Smooth muscle cell (in vitro differentiated cells): ENCODE measurements around the gene TSPAN3. TPM values are rescaled to one million over a fixed set of nuclear protein-coding genes. Genes with fewer than 3 reads are reported as not detected.
A peak's percentile ranks its signal among the peaks of the same experiment; 100 is the strongest.

Experiments
- DNase-seq: peaks from one replicate; lab custom pipeline; 2025; ENCODE audit not compliant: unreplicated experiment; lab: John Stamatoyannopoulos, UW
- H2AFZ ChIP-seq: fragments of 200-600 bp; sonication (generic); 2 replicates; pipeline ENCODE4 v1.6.0; 2016; ENCODE audit warnings: antibody characterized with exemption, low read depth, mild to moderate bottlenecking
- H3F3A ChIP-seq: fragments of 200-600 bp; sonication (generic); 2 replicates; pipeline ENCODE4 v1.6.0; 2017; ENCODE audit warnings: antibody characterized with exemption, low read depth
- H3K27ac ChIP-seq: fragments of 200-600 bp; sonication (generic); 2 replicates; pipeline ENCODE4 v1.5.1; 2016; ENCODE audit warnings: low read depth, mild to moderate bottlenecking
- H3K27me3 ChIP-seq: fragments of 200-600 bp; sonication (generic); 2 replicates; pipeline ENCODE4 v1.6.1; 2016; ENCODE audit warnings: low read depth, mild to moderate bottlenecking
- H3K36me3 ChIP-seq: fragments of 200-600 bp; sonication (generic); 2 replicates; pipeline ENCODE4 v1.5.1; 2016; ENCODE audit warnings: low read depth
- H3K4me1 ChIP-seq: fragments of 200-600 bp; sonication (generic); 2 replicates; pipeline ENCODE4 v1.5.1; 2016; ENCODE audit warnings: low read depth
- H3K4me2 ChIP-seq: fragments of 200-600 bp; sonication (generic); 2 replicates; pipeline ENCODE4 v1.6.0; 2016; ENCODE audit warnings: mild to moderate bottlenecking
- H3K4me3 ChIP-seq: fragments of 200-600 bp; sonication (generic); 2 replicates; pipeline ENCODE4 v1.5.1; 2016; ENCODE audit warnings: mild to moderate bottlenecking
- H3K79me2 ChIP-seq: fragments of 200-600 bp; sonication (generic); 2 replicates; pipeline ENCODE4 v1.6.0; 2016; ENCODE audit warnings: low read depth, mild to moderate bottlenecking
- H3K9ac ChIP-seq: fragments of 200-600 bp; sonication (generic); 2 replicates; pipeline ENCODE4 v1.6.0; 2016; ENCODE audit warnings: low read depth
- H3K9me3 ChIP-seq: fragments of 200-600 bp; sonication (generic); replicated peaks from 2 replicates; pipeline ENCODE4 v1.5.1; 2016; ENCODE audit warnings: low read depth
- H4K20me1 ChIP-seq: fragments of 200-600 bp; sonication (generic); 2 replicates; pipeline ENCODE4 v1.6.0; 2016; ENCODE audit warnings: low read depth
- WGBS: methylation state at CpG from one replicate; pipeline ENCODE4 v1.1.7; 2016; ENCODE audit warnings: low lambda C conversion rate; 5-methylcytosine and 5-hydroxymethylcytosine counted together
- polyA plus RNA-seq: library from polyadenylated mRNA; unstranded; fragments of >200 nt; fragmentation: Nextera tagmentation; extraction: Ambion mirVana; gene quantifications from 2 replicates; pipeline ENCODE4 v1.2.1, GENCODE V29; 2016
- total RNA-seq: library from RNA; depleted of rRNA; stranded (reverse); fragments of >200 nt; gene quantifications from 2 replicates; pipeline ENCODE4 v1.2.3, GENCODE V29; 2014
- TF ChIP-seq, protein P1 (sequence below): fragments of 200-600 bp; sonication (generic); IDR thresholded peaks from 2 replicates; pipeline ENCODE4 v1.5.1; 2017; ENCODE audit warnings: borderline replicate concordance, mild to moderate bottlenecking, antibody characterized with exemption; ENCODE audit not compliant: insufficient read depth, poor library complexity, severe bottlenecking

Gene TSPAN3
- total and polyA plus RNA-seq, 2 experiments from 2014 or later = 257 to 276 TPM

DNA sequence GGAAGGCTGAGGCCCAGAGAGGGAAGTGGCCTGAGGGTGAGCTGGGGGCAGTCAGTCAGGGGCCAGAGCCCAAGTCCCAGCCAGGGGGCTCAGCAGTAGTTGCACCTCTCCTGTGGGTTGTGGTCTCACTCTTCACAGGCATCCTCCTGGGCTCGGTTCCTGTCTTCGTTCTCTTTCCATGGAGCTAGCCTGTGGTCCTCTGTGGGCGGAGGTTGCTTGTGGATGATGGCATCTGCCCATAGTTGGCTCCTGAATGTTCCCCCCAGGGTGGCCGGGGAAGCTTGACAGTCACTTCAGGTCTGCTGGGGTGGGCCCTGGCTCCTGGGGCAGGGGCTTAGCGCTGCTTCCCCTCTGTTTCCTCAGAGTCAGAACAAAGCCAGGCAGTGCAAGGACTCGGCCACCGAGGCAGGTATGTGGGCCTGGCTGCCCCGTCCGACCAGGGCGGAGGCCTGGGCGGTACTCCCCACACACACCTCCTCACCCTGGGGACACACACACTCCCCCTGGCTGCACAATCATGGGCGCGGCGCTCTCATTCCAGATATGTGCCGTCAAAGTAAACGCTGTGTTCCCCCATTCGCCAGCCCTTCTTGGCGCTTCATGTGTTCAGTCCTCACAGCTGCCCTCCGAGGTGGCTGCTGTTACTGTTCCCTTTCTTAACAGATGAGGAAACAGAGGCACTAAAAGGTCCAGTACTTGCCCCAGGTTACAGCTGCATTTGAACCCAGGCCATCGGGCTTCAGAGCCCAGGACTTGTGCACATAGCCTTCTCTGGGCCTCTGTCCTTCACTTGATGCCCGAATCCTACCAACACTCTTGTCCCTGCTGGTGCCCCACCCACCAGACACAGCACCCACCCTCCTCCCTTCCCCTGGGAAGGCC is 41.5 kb downstream of the TSPAN3 start:
- Histone ChIP-seq H3K9ac (no peak overlapping the region), H3K4me1 (no peaks in the 10 kb centered on the region), H3K36me3 (no peaks in the 10 kb centered on the region), H4K20me1 (no peaks in the 10 kb centered on the region), H2AFZ (no peak overlapping the region), H3K4me2 (no peak overlapping the region), H3K27me3 (no peaks in the 10 kb centered on the region), H3K4me3 (no peak overlapping the region), H3F3A (no peaks in the 10 kb centered on the region), H3K79me2 (no peaks in the 10 kb centered on the region), H3K27ac (no peak overlapping the region), H3K9me3 (no peaks in the 10 kb centered on the region)
- WGBS = 94% methylated on average over 20 of the region's 21 CpGs
- TF ChIP-seq, protein P1, sequence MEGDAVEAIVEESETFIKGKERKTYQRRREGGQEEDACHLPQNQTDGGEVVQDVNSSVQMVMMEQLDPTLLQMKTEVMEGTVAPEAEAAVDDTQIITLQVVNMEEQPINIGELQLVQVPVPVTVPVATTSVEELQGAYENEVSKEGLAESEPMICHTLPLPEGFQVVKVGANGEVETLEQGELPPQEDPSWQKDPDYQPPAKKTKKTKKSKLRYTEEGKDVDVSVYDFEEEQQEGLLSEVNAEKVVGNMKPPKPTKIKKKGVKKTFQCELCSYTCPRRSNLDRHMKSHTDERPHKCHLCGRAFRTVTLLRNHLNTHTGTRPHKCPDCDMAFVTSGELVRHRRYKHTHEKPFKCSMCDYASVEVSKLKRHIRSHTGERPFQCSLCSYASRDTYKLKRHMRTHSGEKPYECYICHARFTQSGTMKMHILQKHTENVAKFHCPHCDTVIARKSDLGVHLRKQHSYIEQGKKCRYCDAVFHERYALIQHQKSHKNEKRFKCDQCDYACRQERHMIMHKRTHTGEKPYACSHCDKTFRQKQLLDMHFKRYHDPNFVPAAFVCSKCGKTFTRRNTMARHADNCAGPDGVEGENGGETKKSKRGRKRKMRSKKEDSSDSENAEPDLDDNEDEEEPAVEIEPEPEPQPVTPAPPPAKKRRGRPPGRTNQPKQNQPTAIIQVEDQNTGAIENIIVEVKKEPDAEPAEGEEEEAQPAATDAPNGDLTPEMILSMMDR = no peak
- no peak for DNase-seq

DNA sequence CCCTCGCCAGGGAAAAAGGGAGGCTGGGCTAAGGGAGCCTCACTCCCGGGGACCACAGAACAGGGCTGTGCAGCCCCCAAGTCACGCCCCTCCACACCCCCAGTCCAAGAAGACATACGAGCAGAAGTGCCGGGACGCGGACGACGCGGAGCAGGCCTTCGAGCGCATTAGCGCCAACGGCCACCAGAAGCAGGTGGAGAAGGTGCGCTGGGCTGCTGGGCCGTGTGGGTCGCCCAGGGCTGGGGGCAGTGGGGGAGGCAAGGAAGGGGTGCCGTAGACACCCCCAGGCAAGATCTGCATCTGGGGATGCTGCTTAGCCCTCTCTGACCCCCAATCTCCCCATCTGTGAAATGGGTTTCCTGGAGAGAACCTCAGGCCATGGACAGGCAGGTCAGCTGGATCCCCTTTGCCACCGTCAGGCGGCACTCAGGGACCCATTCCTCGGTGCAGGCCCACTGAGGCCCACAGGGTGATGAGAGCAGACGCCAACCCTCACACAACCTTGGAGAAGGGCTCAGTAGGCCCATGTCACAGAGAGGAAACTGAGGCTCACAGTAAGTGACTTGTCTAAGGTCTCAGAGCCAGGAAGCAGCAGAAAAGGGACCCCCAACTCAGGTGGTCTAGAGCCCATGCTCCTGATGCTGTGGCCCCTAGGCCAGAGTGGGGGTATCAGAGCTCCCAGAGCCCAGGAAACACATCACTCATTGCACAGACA is 42.3 kb downstream of the TSPAN3 start:
- Histone ChIP-seq H2AFZ (no peak overlapping the region), H3F3A (no peaks in the 10 kb centered on the region), H3K4me3 (peak overlapping the region; percentile 6), H3K79me2 (no peaks in the 10 kb centered on the region), H3K27ac (no peak overlapping the region), H3K4me1 (no peaks in the 10 kb centered on the region), H4K20me1 (no peaks in the 10 kb centered on the region), H3K4me2 (peak overlapping the region; percentile 72), H3K36me3 (no peaks in the 10 kb centered on the region), H3K27me3 (no peaks in the 10 kb centered on the region), H3K9ac (no peak overlapping the region), H3K9me3 (no peaks in the 10 kb centered on the region)
- TF ChIP-seq, protein P1 = no peak
- DNase-seq = no peak
- WGBS = 68% methylated on average over 22 of the region's 22 CpGs

DNA sequence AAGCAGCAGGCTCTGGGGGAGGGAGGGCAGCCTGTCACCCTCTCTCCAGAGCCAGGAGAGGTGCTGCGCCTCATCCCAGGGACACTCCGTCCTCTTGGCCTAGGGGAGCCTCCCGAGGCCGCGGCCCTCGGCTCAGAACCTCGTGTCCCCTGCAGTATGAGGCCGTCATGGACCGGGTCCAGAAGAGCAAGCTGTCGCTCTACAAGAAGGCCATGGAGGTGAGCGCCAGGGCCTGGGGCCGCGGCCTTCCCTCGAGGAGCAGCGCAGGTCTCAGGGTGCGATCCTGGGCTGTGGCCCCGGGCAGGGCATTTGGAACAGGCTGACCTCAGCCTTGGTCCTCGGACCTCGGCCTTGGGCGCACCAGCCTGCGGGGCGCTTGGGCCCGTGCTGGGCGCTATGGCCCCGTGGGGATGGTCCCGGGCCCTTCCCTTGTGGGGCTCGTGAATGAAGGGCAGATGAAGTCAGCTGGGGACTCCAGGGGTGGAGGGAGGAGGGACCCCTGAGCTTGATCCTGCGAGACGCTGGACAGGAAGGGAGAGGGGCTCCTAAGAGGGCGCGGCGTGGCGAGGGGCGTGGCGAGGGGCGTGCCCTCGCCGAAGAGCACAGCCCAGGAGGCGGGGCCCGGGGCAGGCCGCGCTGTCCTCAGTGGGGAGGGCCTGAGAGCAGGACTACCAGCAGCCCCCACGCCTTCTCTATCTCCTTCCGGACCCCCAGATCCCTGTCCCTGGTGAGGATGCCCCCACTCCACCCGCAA is 43.0 kb downstream of the TSPAN3 start:
- H3K4me1 ChIP-seq = no peaks in the 10 kb centered on the region
- no peak for DNase-seq
- H2AFZ ChIP-seq = no peak overlapping the region
- peak overlapping the region; percentile 72 for H3K4me2 ChIP-seq
- no peaks in the 10 kb centered on the region for H3F3A ChIP-seq
- TF ChIP-seq, protein P1 = no peak
- H3K36me3 ChIP-seq = no peaks in the 10 kb centered on the region
- peak overlapping the region; percentile 6 for H3K4me3 ChIP-seq
- 70% methylated on average over 30 of the region's 45 CpGs for WGBS
- no peak overlapping the region for H3K27ac ChIP-seq
- H3K9me3 ChIP-seq = no peaks in the 10 kb centered on the region
- H3K9ac ChIP-seq = no peak overlapping the region
- no peaks in the 10 kb centered on the region for H3K79me2 ChIP-seq
- no peaks in the 10 kb centered on the region for H4K20me1 ChIP-seq
- no peaks in the 10 kb centered on the region for H3K27me3 ChIP-seq
